SK-N-MC (cell line): ENCODE results near the gene SIGLEC7.

ENCODE experiments used
- EZH2 ChIP-seq: fragments of 200-600 bp; sonication (generic); IDR thresholded peaks from one replicate; pipeline ENCODE4 v1.6.1; 2017; ENCODE audit warnings: antibody characterized with exemption
- FOXP2 ChIP-seq: optimal IDR thresholded peaks from 2 replicates; pipeline ENCODE3; 2011; ENCODE audit warnings: mild to moderate bottlenecking, moderate library complexity; ENCODE audit not compliant: insufficient read depth; ENCODE audit errors: extremely low read length, control extremely low read depth
- POLR2AphosphoS5 ChIP-seq: IDR thresholded peaks from 2 replicates; pipeline ENCODE4 v1.6.1; 2012; ENCODE audit warnings: mild to moderate bottlenecking, low read depth, low read length, borderline replicate concordance

GRCh38 chr19:51124729-51125128 is 17.4 kb upstream of the SIGLEC7 start, which contains the start of gene SIGLEC9:
- TF ChIP-seq EZH2, result no peak
- TF ChIP-seq FOXP2, result no peak
- no peak for TF ChIP-seq POLR2AphosphoS5
